ENCODE results near the gene C9orf43. TPM values are rescaled to one million over a fixed set of nuclear protein-coding genes. Genes with fewer than 3 reads are reported as not detected.

C9orf43 gene
- total and polyA plus RNA-seq, 2 experiments from 2014 or later, result 1.4 to 2.3 TPM

DNA sequence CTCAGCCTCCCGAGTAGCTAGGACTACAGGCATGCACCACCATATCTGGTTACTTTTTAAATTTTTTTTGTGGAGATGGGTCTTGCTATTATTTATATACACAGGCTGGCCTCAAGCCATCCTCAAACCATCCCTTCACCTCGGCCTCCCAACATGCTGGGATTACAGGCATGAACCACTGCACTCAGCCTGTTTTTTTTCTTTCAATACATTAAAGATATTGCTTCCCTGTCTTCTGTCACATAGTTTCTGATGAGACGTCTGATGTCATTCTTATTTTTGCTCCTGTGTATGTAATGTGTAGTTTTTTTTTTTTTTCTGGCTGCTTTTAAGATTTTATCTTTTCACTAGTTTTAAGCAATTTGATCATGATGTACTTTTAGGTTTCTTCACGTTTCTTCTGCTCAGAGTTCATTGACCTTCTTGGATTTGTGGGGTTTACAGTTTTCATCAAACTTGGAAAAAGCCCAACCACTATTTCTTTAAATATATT lies 41.6 kb downstream of the C9orf43 start:
- H3K4me1 ChIP-seq (ENCODE audit: low read depth), result peaks cover 33% of the 10 kb centered on the region
- no peaks in the 10 kb centered on the region for H3K9me3 ChIP-seq (ENCODE audit: low read depth)
- no peak overlapping the region for H3K27ac ChIP-seq
- no peak for DNase-seq (ENCODE audit: low read depth in 1 of 2, low spot score in 1 of 2)
- no peak overlapping the region for H3K4me3 ChIP-seq
- no peaks in the 10 kb centered on the region for H3K27me3 ChIP-seq
- TF ChIP-seq CTCF (IDR thresholded peaks at IDR 0.05; ENCODE audit: low read depth, low read length), result no peak
- H3K36me3 ChIP-seq, result no peaks in the 10 kb centered on the region

- DNase-seq (ENCODE audit: low read depth in 1 of 2, low spot score in 1 of 2), result peak; percentile 88 to 96
- Histone ChIP-seq H3K4me3 (no peak overlapping the region), H3K36me3 (no peaks in the 10 kb centered on the region), H3K4me1 (ENCODE audit: low read depth) (peaks cover 33% of the 10 kb centered on the region), H3K27me3 (no peaks in the 10 kb centered on the region), H3K27ac (peak overlapping the region; percentile 99), H3K9me3 (ENCODE audit: low read depth) (no peaks in the 10 kb centered on the region)
- TF ChIP-seq CTCF (IDR thresholded peaks at IDR 0.05; ENCODE audit: low read depth, low read length), result no peak
Measured at GRCh38 chr9:113454914-113455761, 44.6 kb downstream of the C9orf43 start.

DNA sequence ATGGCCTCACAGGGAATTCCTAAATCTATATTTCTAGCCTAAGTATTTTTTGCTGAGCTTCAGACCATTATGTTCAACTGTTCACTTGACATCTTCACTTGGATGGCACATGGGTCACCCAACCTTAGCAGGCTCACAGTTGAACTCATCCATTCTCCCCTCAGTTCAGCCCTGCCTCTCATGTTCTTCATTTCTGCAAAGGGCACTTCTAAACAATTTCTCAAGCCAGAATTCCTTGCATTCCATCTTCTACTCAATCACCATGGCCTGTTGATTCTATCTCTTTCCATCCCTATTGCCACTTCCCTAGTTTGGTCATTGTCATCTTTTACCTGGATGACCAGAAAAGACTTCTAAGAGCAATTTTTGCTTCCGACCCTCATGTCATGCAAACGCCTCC lies 45.7 kb downstream of the C9orf43 start:
- no peak overlapping the region for H3K4me3 ChIP-seq
- H3K27me3 ChIP-seq, result no peaks in the 10 kb centered on the region
- H3K4me1 ChIP-seq (ENCODE audit: low read depth), result peaks cover 33% of the 10 kb centered on the region
- peak overlapping the region; percentile 99 for H3K27ac ChIP-seq
- TF ChIP-seq CTCF (IDR thresholded peaks at IDR 0.05; ENCODE audit: low read depth, low read length), result no peak
- no peaks in the 10 kb centered on the region for H3K36me3 ChIP-seq
- DNase-seq (ENCODE audit: low read depth in 1 of 2, low spot score in 1 of 2), result peak in 1 of 2 donors; percentile 35
- no peaks in the 10 kb centered on the region for H3K9me3 ChIP-seq (ENCODE audit: low read depth)

- Histone ChIP-seq H3K4me3 (no peak overlapping the region), H3K36me3 (no peaks in the 10 kb centered on the region), H3K27me3 (no peaks in the 10 kb centered on the region), H3K27ac (no peak overlapping the region), H3K9me3 (ENCODE audit: low read depth) (no peaks in the 10 kb centered on the region), H3K4me1 (ENCODE audit: low read depth) (peaks cover 14% of the 10 kb centered on the region)
- no peak for DNase-seq (ENCODE audit: low read depth in 1 of 2, low spot score in 1 of 2)
- no peak for TF ChIP-seq CTCF (IDR thresholded peaks at IDR 0.05; ENCODE audit: low read depth, low read length)
Measured at GRCh38 chr9:113461285-113461684, 50.7 kb downstream of the C9orf43 start.

- Histone ChIP-seq H3K36me3 (no peaks in the 10 kb centered on the region), H3K4me3 (no peak overlapping the region), H3K27me3 (no peaks in the 10 kb centered on the region), H3K9me3 (ENCODE audit: low read depth) (no peaks in the 10 kb centered on the region), H3K27ac (no peak overlapping the region), H3K4me1 (ENCODE audit: low read depth) (peaks cover 8% of the 10 kb centered on the region)
- no peak for DNase-seq (ENCODE audit: low read depth in 1 of 2, low spot score in 1 of 2)
- no peak for TF ChIP-seq CTCF (IDR thresholded peaks at IDR 0.05; ENCODE audit: low read depth, low read length)
Measured at GRCh38 chr9:113461943-113462342, 51.4 kb downstream of the C9orf43 start.
